DOHH2 (cell line): ENCODE results near the gene CH25H.
"Not testable (repeated sequence)": the region's sequence is repeated elsewhere in the genome, so short reads cannot be mapped to it uniquely, and the experiment has no call there.

Source experiments
- H3F3A ChIP-seq: fragments of 200-600 bp; sonication (generic), shearing (Covaris generic); 2 replicates; pipeline ENCODE4 v1.6.0; 2016; ENCODE audit warnings: antibody characterized with exemption, mild to moderate bottlenecking; ENCODE audit not compliant: control insufficient read depth, insufficient read depth
- H3K27ac ChIP-seq: fragments of 200-600 bp; sonication (generic); 2 replicates; pipeline ENCODE4 v1.5.1; 2014; ENCODE audit warnings: low read depth, mild to moderate bottlenecking, low read length, moderate library complexity
- H3K27me3 ChIP-seq: fragments of 200-600 bp; sonication (generic); 2 replicates; pipeline ENCODE4 v1.6.1; 2014; ENCODE audit warnings: mild to moderate bottlenecking, low read length, mixed read lengths; ENCODE audit not compliant: control insufficient read depth
- H3K36me3 ChIP-seq: fragments of 200-600 bp; sonication (generic); 2 replicates; pipeline ENCODE4 v1.6.1; 2014; ENCODE audit warnings: mild to moderate bottlenecking, low read length, moderate library complexity, mixed read lengths; ENCODE audit not compliant: control insufficient read depth
- H3K4me1 ChIP-seq: fragments of 200-600 bp; sonication (generic); 2 replicates; pipeline ENCODE4 v1.6.1; 2014; ENCODE audit warnings: mild to moderate bottlenecking, low read length, mixed read lengths; ENCODE audit not compliant: control insufficient read depth
- H3K4me2 ChIP-seq: fragments of 200-600 bp; sonication (generic); 2 replicates; pipeline ENCODE4 v1.6.0; 2014; ENCODE audit warnings: mild to moderate bottlenecking, low read length, moderate library complexity
- H3K4me3 ChIP-seq: fragments of 200-600 bp; sonication (generic); 2 replicates; pipeline ENCODE4 v1.5.1; 2014; ENCODE audit warnings: mild to moderate bottlenecking, low read length, mixed read lengths
- H3K79me2 ChIP-seq: fragments of 200-600 bp; sonication (generic); 2 replicates; pipeline ENCODE4 v1.6.1; 2014; ENCODE audit warnings: mild to moderate bottlenecking, low read length, mixed read lengths; ENCODE audit not compliant: control insufficient read depth
- H3K9me2 ChIP-seq: fragments of 200-600 bp; sonication (generic); replicated peaks from 2 replicates; pipeline ENCODE4 v1.6.1; 2014; ENCODE audit warnings: mild to moderate bottlenecking, low read length, mixed read lengths; ENCODE audit not compliant: control insufficient read depth
- H3K9me3 ChIP-seq: fragments of 200-600 bp; sonication (generic); 2 replicates; pipeline ENCODE4 v1.6.1; 2014; ENCODE audit warnings: antibody characterized with exemption, low read length, mixed read lengths; ENCODE audit not compliant: control insufficient read depth, insufficient read depth
- H4K20me1 ChIP-seq: fragments of 200-600 bp; sonication (generic); 2 replicates; pipeline ENCODE4 v1.6.0; 2014; ENCODE audit warnings: low read depth, mild to moderate bottlenecking, antibody characterized with exemption, low read length, moderate library complexity; ENCODE audit not compliant: control insufficient read depth, insufficient read depth
- CTCF ChIP-seq: fragments of 200-600 bp; sonication (generic); IDR thresholded peaks from one replicate; pipeline ENCODE4 v1.5.1; 2014; ENCODE audit warnings: antibody characterized with exemption, mild to moderate bottlenecking, low read depth, low read length; ENCODE audit not compliant: poor library complexity, severe bottlenecking
- EZH2phosphoT487 ChIP-seq: fragments of 200-600 bp; sonication (generic); IDR thresholded peaks from 2 replicates; pipeline ENCODE4 v1.6.1; 2017; ENCODE audit warnings: borderline replicate concordance, mild to moderate bottlenecking, antibody characterized with exemption, low read length, moderate library complexity, mixed read lengths

CH25H gene

GRCh38 chr10:89207181-89207800, at the start of gene CH25H:
CH25H (minus strand) TSS chr10:89207317; CDS start chr10:89207292, 25 bp downstream.
- no peaks in the 10 kb centered on the region for H3F3A ChIP-seq
- TF ChIP-seq EZH2phosphoT487 (peak; percentile 91; the same call in 1 of the 2 replicates), CTCF (no peak)
- no peaks in the 10 kb centered on the region for H3K9me3 ChIP-seq
- H3K4me1 ChIP-seq = peaks cover 18% of the 10 kb centered on the region
- no peaks in the 10 kb centered on the region for H4K20me1 ChIP-seq
- H3K4me3 ChIP-seq = peak within 1 kb of the TSS; percentile 33
- H3K27me3 ChIP-seq = peaks cover 55% of the 10 kb centered on the region
- no peaks in the 10 kb centered on the region for H3K36me3 ChIP-seq
- H3K9me2 ChIP-seq = no peaks in the 10 kb centered on the region
- H3K27ac ChIP-seq = no peak within 1 kb of the TSS
- H3K79me2 ChIP-seq = no peaks in the 10 kb centered on the region
- H3K4me2 ChIP-seq = peak within 1 kb of the TSS; percentile 49

- Histone ChIP-seq H3K27ac (no peak overlapping the region), H3K9me2 (no peaks in the 10 kb centered on the region), H4K20me1 (no peaks in the 10 kb centered on the region), H3F3A (no peaks in the 10 kb centered on the region), H3K9me3 (peaks cover 35% of the 10 kb centered on the region; the same call in 1 of the 2 replicates), H3K79me2 (peaks cover 2% of the 10 kb centered on the region), H3K27me3 (no peaks in the 10 kb centered on the region), H3K4me1 (peaks cover 5% of the 10 kb centered on the region), H3K4me3 (no peak overlapping the region), H3K4me2 (no peak overlapping the region), H3K36me3 (0 out of 2 replicates have a peak, but pooled peaks cover 2% of the 10 kb centered on the region)
- TF ChIP-seq CTCF (no peak), EZH2phosphoT487 (no peak)
Observed at GRCh38 chr10:89256340-89256739, 49.2 kb upstream of the CH25H start.

- no peaks in the 10 kb centered on the region for H4K20me1 ChIP-seq
- H3K27me3 ChIP-seq = no peaks in the 10 kb centered on the region
- H3K9me2 ChIP-seq = no peaks in the 10 kb centered on the region
- TF ChIP-seq EZH2phosphoT487 (no peak), CTCF (no peak)
- 0 out of 2 replicates have a peak, but pooled peaks cover 4% of the 10 kb centered on the region for H3K36me3 ChIP-seq
- peaks cover 10% of the 10 kb centered on the region for H3K4me1 ChIP-seq
- H3K9me3 ChIP-seq = peaks cover 35% of the 10 kb centered on the region; the same call in 1 of the 2 replicates
- peaks cover 8% of the 10 kb centered on the region for H3K79me2 ChIP-seq
- no peak overlapping the region for H3K27ac ChIP-seq
- H3K4me3 ChIP-seq = no peak overlapping the region
- H3F3A ChIP-seq = no peaks in the 10 kb centered on the region
- H3K4me2 ChIP-seq = no peak overlapping the region
Observed at GRCh38 chr10:89255793-89256192, 48.7 kb upstream of the CH25H start.

- H3K9me2 ChIP-seq, H3K4me3 ChIP-seq, H3K27ac ChIP-seq, H3K27me3 ChIP-seq, H3K36me3 ChIP-seq, H3F3A ChIP-seq, H3K4me2 ChIP-seq, H4K20me1 ChIP-seq: not testable (repeated sequence)
- Histone ChIP-seq H3K79me2 (peaks cover 13% of the 10 kb centered on the region), H3K9me3 (peaks cover 35% of the 10 kb centered on the region; the same call in 1 of the 2 replicates), H3K4me1 (peaks cover 14% of the 10 kb centered on the region)
Observed at GRCh38 chr10:89255091-89255579, 48.0 kb upstream of the CH25H start.
